ENCODE measurements around the gene OR5H2.
A peak's percentile ranks its signal among the peaks of the same experiment; 100 is the strongest.
"Not testable (repeated sequence)": the region's sequence is repeated elsewhere in the genome, so short reads cannot be mapped to it uniquely, and the experiment has no call there.

OR5H2 gene

GRCh38 chr3:98282205-98282604 lies at the start of gene OR5H2:
OR5H2 (plus strand) TSS chr3:98282505; CDS start chr3:98282903, 398 bp downstream.
- DNase-seq (ENCODE audit: low read depth in 2 of 2) = no peak

- DNase-seq (ENCODE audit: low read depth in 2 of 2) = no peak
These were observed 48.8 kb upstream of the OR5H2 start for GRCh38 chr3:98233468-98233867.

- DNase-seq (ENCODE audit: low read depth in 2 of 2) = no peak
These were observed 42.2 kb upstream of the OR5H2 start for GRCh38 chr3:98240131-98240530.

GRCh38 chr3:98242155-98242554 lies 40.1 kb upstream of the OR5H2 start:
- DNase-seq (ENCODE audit: low read depth in 2 of 2) = no peak

- DNase-seq (ENCODE audit: low read depth in 2 of 2) = no peak
These were observed 38.5 kb upstream of the OR5H2 start for GRCh38 chr3:98243843-98244242.

- DNase-seq (ENCODE audit: low read depth in 2 of 2) = no peak
These were observed 36.2 kb upstream of the OR5H2 start for GRCh38 chr3:98246142-98246541.

- DNase-seq (ENCODE audit: low read depth in 2 of 2) = not testable (repeated sequence)
These were observed 26.3 kb upstream of the OR5H2 start for GRCh38 chr3:98256026-98256425.

- DNase-seq (ENCODE audit: low read depth in 2 of 2) = no peak
These were observed 22.6 kb upstream of the OR5H2 start for GRCh38 chr3:98259707-98260106.

- no peak for DNase-seq (ENCODE audit: low read depth in 2 of 2)
These were observed 20.3 kb upstream of the OR5H2 start for GRCh38 chr3:98262046-98262445.

- no peak for DNase-seq (ENCODE audit: low read depth in 2 of 2)
These were observed 18.4 kb upstream of the OR5H2 start, which contains the start of gene OR5H6 for GRCh38 chr3:98263944-98264343. OR5H6 (plus strand) TSS chr3:98264244; CDS start chr3:98264333, 89 bp downstream.

GRCh38 chr3:98269846-98270245 lies 12.5 kb upstream of the OR5H2 start:
- DNase-seq (ENCODE audit: low read depth in 2 of 2) = no peak

GRCh38 chr3:98272126-98272525 lies 10.2 kb upstream of the OR5H2 start:
- DNase-seq (ENCODE audit: low read depth in 2 of 2) = no peak

GRCh38 chr3:98274914-98275313 lies 7.4 kb upstream of the OR5H2 start:
- DNase-seq (ENCODE audit: low read depth in 2 of 2) = no peak

GRCh38 chr3:98290916-98291315 lies 8.6 kb downstream of the OR5H2 start:
- no peak for DNase-seq (ENCODE audit: low read depth in 2 of 2)

GRCh38 chr3:98291332-98291957 lies 9.1 kb downstream of the OR5H2 start:
- no peak for DNase-seq (ENCODE audit: low read depth in 2 of 2)

- DNase-seq (ENCODE audit: low read depth in 2 of 2) = no peak
These were observed 39.8 kb downstream of the OR5H2 start for GRCh38 chr3:98322101-98322500.

- DNase-seq (ENCODE audit: low read depth in 2 of 2) = no peak
These were observed 40.4 kb downstream of the OR5H2 start for GRCh38 chr3:98322686-98323085.

GRCh38 chr3:98323425-98323824 lies 41.1 kb downstream of the OR5H2 start:
- no peak for DNase-seq (ENCODE audit: low read depth in 2 of 2)

GRCh38 chr3:98325055-98325454 lies 42.8 kb downstream of the OR5H2 start:
- no peak for DNase-seq (ENCODE audit: low read depth in 2 of 2)

- DNase-seq (ENCODE audit: low read depth in 2 of 2) = no peak
These were observed 44.0 kb downstream of the OR5H2 start for GRCh38 chr3:98326105-98326893.

GRCh38 chr3:98326945-98327344 lies 44.6 kb downstream of the OR5H2 start:
- DNase-seq (ENCODE audit: low read depth in 2 of 2) = no peak

- DNase-seq (ENCODE audit: low read depth in 2 of 2) = no peak
These were observed 46.6 kb downstream of the OR5H2 start for GRCh38 chr3:98328933-98329332.

- DNase-seq (ENCODE audit: low read depth in 2 of 2) = peak in 1 of 2 donors; percentile 7
These were observed 47.3 kb downstream of the OR5H2 start for GRCh38 chr3:98329392-98330124.

Data from activated CD8-positive, alpha-beta memory T cell treated with anti-CD3 and anti-CD28 coated beads for 4 hours (primary cell).